HepG2 (cell line): ENCODE measurements around the gene SBK2. TPM values are rescaled to one million over a fixed set of nuclear protein-coding genes. Genes with fewer than 3 reads are reported as not detected.

ENCODE experiments used
- ATAC-seq: fragments of 200-7000 bp; cut with Tn5 transposase; 3 replicates; pipeline ENCODE4 v1.9.1; 2020; ENCODE audit warnings: mild to moderate bottlenecking, moderate library complexity
- BruUV-seq: library from RNA; stranded (reverse); fragments of 400-500 nt; replicated peaks from 2 replicates; lab custom pipeline; 2021; lab: Mats Ljungman, UMichigan
- CTCF ChIA-PET: fragments of 300-600 bp; formaldehyde crosslinking; extraction: SDS; loops from one replicate; lab custom pipeline; 2021; ENCODE audit warnings: low total read pairs, inconsistent platforms, low intra/inter-chr PET ratio; lab: Yijun Ruan, JAX
- POLR2A ChIA-PET: fragments of 350-600 bp; sonication (Branson Sonifier 250); formaldehyde crosslinking; loops from one replicate; lab custom pipeline; 2020; ENCODE audit warnings: antibody characterized with exemption, inconsistent platforms; lab: Yijun Ruan, JAX
- DNase-seq: peaks from one replicate; pipeline ENCODE4 v3.0.0-alpha.2; 2015; ENCODE audit warnings: low spot score
- FAIRE-seq: peaks from 3 replicates; lab custom pipeline; 2011; peaks lifted over from hg19 to GRCh38; lab: Jason Lieb, UNC
- H2AFZ ChIP-seq: one replicate; pipeline ENCODE4 v1.6.1; 2011; ENCODE audit warnings: low read length, inconsistent platforms
- H3K27ac ChIP-seq: fragments of 300-600 bp; 3 replicates; pipeline ENCODE4 v1.8.0; 2011; ENCODE audit warnings: mixed run types, mild to moderate bottlenecking, mixed read lengths, low read length, inconsistent platforms; ENCODE audit not compliant: insufficient read depth; ENCODE audit errors: extremely low read length
- H3K27me3 ChIP-seq, 2 experiments: fragments of 200-600 bp in 1 of 2; 2 replicates in 1 of 2; 3 replicates in 1 of 2; pipeline versions ENCODE4 v1.6.0 to v1.8.0; 2011; ENCODE audit warnings: low read length in 2 of 2, mild to moderate bottlenecking in 2 of 2, moderate library complexity in 2 of 2, inconsistent platforms in 1 of 2; ENCODE audit not compliant: insufficient read depth in 2 of 2, control insufficient read depth in 1 of 2
- H3K36me3 ChIP-seq, 2 experiments: fragments of 200-600 bp in 1 of 2; replicated peaks in 1 of 2; 2 replicates in 1 of 2; 3 replicates in 1 of 2; pipeline versions ENCODE4 v1.5.1 to v1.8.0; 2011; ENCODE audit warnings: low read length in 2 of 2, inconsistent platforms in 1 of 2; ENCODE audit not compliant: insufficient read depth in 2 of 2, control insufficient read depth in 1 of 2
- H3K4me1 ChIP-seq: 2 replicates; pipeline ENCODE4 v1.5.1; 2012; ENCODE audit warnings: low read length, inconsistent platforms; ENCODE audit not compliant: insufficient read depth
- H3K4me2 ChIP-seq: 2 replicates; pipeline ENCODE4 v1.6.0; 2011; ENCODE audit warnings: low read depth, low read length, inconsistent platforms
- H3K4me3 ChIP-seq, 3 experiments: fragments of 200-600 bp in 1 of 3; sonication (generic), shearing (Covaris generic) in 1 of 3; replicated peaks in 1 of 3; 2 replicates each; pipeline ENCODE4 v1.5.1; 2011 to 2016; ENCODE audit warnings: low read length in 3 of 3, inconsistent platforms in 2 of 3, low read depth in 2 of 3, mild to moderate bottlenecking in 2 of 3, control low read depth in 1 of 3, mixed read lengths in 1 of 3; ENCODE audit not compliant: insufficient read depth in 1 of 3
- H3K79me2 ChIP-seq: one replicate; pipeline ENCODE4 v1.6.1; 2011; ENCODE audit warnings: low read length, inconsistent platforms; ENCODE audit not compliant: insufficient read depth
- H3K9ac ChIP-seq: 2 replicates; pipeline ENCODE4 v1.6.0; 2011; ENCODE audit warnings: mild to moderate bottlenecking, low read depth, low read length, inconsistent platforms; ENCODE audit not compliant: insufficient read depth
- H3K9me3 ChIP-seq: 2 replicates; pipeline ENCODE4 v1.5.1; 2012; ENCODE audit warnings: mild to moderate bottlenecking, low read length
- H4K20me1 ChIP-seq: 2 replicates; pipeline ENCODE4 v1.6.0; 2011; ENCODE audit warnings: inconsistent platforms, mild to moderate bottlenecking, low read length, moderate library complexity; ENCODE audit not compliant: insufficient read depth
- BRD4 ChIP-seq: sonication (generic); formaldehyde crosslinking; IDR thresholded peaks from 2 replicates; pipeline ENCODE4 v1.4.0; 2020; ENCODE audit warnings: missing genetic modification reagents
- GABPA ChIP-seq, 2 experiments: IDR thresholded peaks; 2 replicates each; pipeline ENCODE4 v1.6.1; 2011 to 2016; ENCODE audit warnings: low read depth in 2 of 2, low read length in 1 of 2, missing biosample characterization in 1 of 2, missing genetic modification characterization in 1 of 2
- IKZF4 ChIP-seq: sonication (generic); formaldehyde crosslinking; IDR thresholded peaks from 2 replicates; pipeline ENCODE4 v1.5.1; 2020; ENCODE audit warnings: borderline replicate concordance, mild to moderate bottlenecking, low read depth, missing genetic modification reagents; ENCODE audit errors: not compliant biosample characterization
- KMT2A ChIP-seq: sonication (generic); formaldehyde crosslinking; IDR thresholded peaks from 2 replicates; pipeline ENCODE4 v1.4.0; 2020; ENCODE audit warnings: missing genetic modification reagents
- NFATC3 ChIP-seq: sonication (generic); formaldehyde crosslinking; IDR thresholded peaks from 2 replicates; pipeline ENCODE4 v1.5.1; 2020; ENCODE audit warnings: mild to moderate bottlenecking, missing genetic modification reagents
- PRPF4 ChIP-seq: fragments of 200-400 bp; formaldehyde crosslinking; IDR thresholded peaks from 2 replicates; pipeline ENCODE4 v1.6.1; 2016; ENCODE audit warnings: low read length, low read depth; ENCODE audit not compliant: poor library complexity, severe bottlenecking
- RBM22 ChIP-seq: fragments of 200-400 bp; formaldehyde crosslinking; optimal IDR thresholded peaks from 2 replicates; pipeline ENCODE3; 2017; ENCODE audit warnings: mild to moderate bottlenecking, low read length, moderate library complexity
- SP2 ChIP-seq: sonication (generic); formaldehyde crosslinking; IDR thresholded peaks from 2 replicates; pipeline ENCODE4 v1.5.1; 2020; ENCODE audit warnings: mild to moderate bottlenecking, missing genetic modification reagents
- TEAD3 ChIP-seq: optimal IDR thresholded peaks from 2 replicates; pipeline ENCODE3; 2016; ENCODE audit warnings: borderline replicate concordance
- TP53 ChIP-seq: sonication (generic); formaldehyde crosslinking; conservative IDR thresholded peaks from 2 replicates; pipeline ENCODE4 v1.4.0; 2020; ENCODE audit warnings: missing genetic modification reagents
- WIZ ChIP-seq: sonication (generic); formaldehyde crosslinking; IDR thresholded peaks from 2 replicates; pipeline ENCODE4 v1.5.1; 2020; ENCODE audit warnings: mild to moderate bottlenecking, missing genetic modification reagents
- ZKSCAN5 ChIP-seq: sonication (generic); formaldehyde crosslinking; IDR thresholded peaks from 2 replicates; pipeline ENCODE4 v1.5.1; 2020; ENCODE audit warnings: mild to moderate bottlenecking, missing genetic modification reagents
- ZNF136 ChIP-seq: sonication (generic); formaldehyde crosslinking; IDR thresholded peaks from 2 replicates; pipeline ENCODE4 v1.8.1; 2022; ENCODE audit warnings: low read depth, mild to moderate bottlenecking, moderate library complexity, missing genetic modification reagents
- ZNF180 ChIP-seq: sonication (generic); formaldehyde crosslinking; IDR thresholded peaks from 2 replicates; pipeline ENCODE4 v1.4.0; 2020; ENCODE audit warnings: low read depth, missing genetic modification reagents, borderline replicate concordance
- ZNF317 ChIP-seq: sonication (generic); formaldehyde crosslinking; IDR thresholded peaks from 2 replicates; pipeline ENCODE4 v1.5.0; 2020; ENCODE audit warnings: mild to moderate bottlenecking, missing genetic modification reagents
- ZNF326 ChIP-seq: sonication (generic); formaldehyde crosslinking; IDR thresholded peaks from 2 replicates; pipeline ENCODE4 v1.4.0; 2020; ENCODE audit warnings: missing genetic modification reagents, borderline replicate concordance
- ZNF335 ChIP-seq: sonication (generic); formaldehyde crosslinking; IDR thresholded peaks from 2 replicates; pipeline ENCODE4 v1.4.0; 2020; ENCODE audit warnings: missing genetic modification reagents
- ZNF430 ChIP-seq: sonication (generic); formaldehyde crosslinking; IDR thresholded peaks from 2 replicates; pipeline ENCODE4 v1.9.0; 2021; ENCODE audit warnings: mild to moderate bottlenecking, missing genetic modification reagents
- ZNF468 ChIP-seq: sonication (generic); formaldehyde crosslinking; IDR thresholded peaks from 2 replicates; pipeline ENCODE4 v1.8.0; 2022; ENCODE audit warnings: mild to moderate bottlenecking, moderate library complexity, missing genetic modification reagents
- ZNF496 ChIP-seq: sonication (generic); formaldehyde crosslinking; IDR thresholded peaks from 2 replicates; pipeline ENCODE4 v1.8.1; 2023; ENCODE audit warnings: mild to moderate bottlenecking, moderate library complexity, missing genetic modification reagents; ENCODE audit not compliant: insufficient replicate concordance
- ZNF549 ChIP-seq: sonication (generic); formaldehyde crosslinking; IDR thresholded peaks from 2 replicates; pipeline ENCODE4 v1.5.0; 2020; ENCODE audit warnings: missing genetic modification reagents
- ZNF569 ChIP-seq: sonication (generic); formaldehyde crosslinking; IDR thresholded peaks from 2 replicates; pipeline ENCODE4 v1.5.0; 2020; ENCODE audit warnings: mild to moderate bottlenecking, missing genetic modification reagents, moderate library complexity, borderline replicate concordance
- ZNF598 ChIP-seq: sonication (generic); formaldehyde crosslinking; IDR thresholded peaks from 2 replicates; pipeline ENCODE4 v1.5.1; 2020; ENCODE audit warnings: mild to moderate bottlenecking, missing genetic modification reagents, borderline replicate concordance
- ZNF616 ChIP-seq: sonication (generic); formaldehyde crosslinking; IDR thresholded peaks from 2 replicates; pipeline ENCODE4 v1.5.0; 2020; ENCODE audit warnings: low read depth, mild to moderate bottlenecking, missing genetic modification reagents
- ZSCAN29 ChIP-seq: sonication (generic); formaldehyde crosslinking; conservative IDR thresholded peaks from 2 replicates; pipeline ENCODE4 v1.4.0; 2020; ENCODE audit warnings: mild to moderate bottlenecking, missing genetic modification reagents
- WGBS: methylation state at CpG from one replicate; pipeline ENCODE4 v1.1.6; 2017; ENCODE audit warnings: low lambda C conversion rate; 5-methylcytosine and 5-hydroxymethylcytosine counted together
- in situ Hi-C: cut with HindIII; loops from 2 replicates; pipeline ENCODE4 v1.10.0; 2017; ENCODE audit warnings: low pct_unique_long_range_greater_than_20kb; ENCODE audit not compliant: extremely low pct_ligation_motif_present
- intact Hi-C: fragments of 100-400 bp; cut with micrococcal nuclease; formaldehyde crosslinking; loops from one replicate; pipeline ENCODE4 v1.10.0; 2022; ENCODE audit not compliant: unreplicated experiment
- polyA plus RNA-seq, 8 experiments: library from polyadenylated mRNA; depleted of rRNA in 3 of 8; stranded (reverse) in 7 of 8; unstranded in 1 of 8; fragments of >200 nt; fragmentation: Illumina TruSeq in 4 of 8; extraction: Trizol in 4 of 8; gene quantifications; 2 replicates each; pipeline versions ENCODE4 v1.2.1 to v1.2.3, GENCODE V29; 2011 to 2016; ENCODE audit warnings: low read depth in 4 of 8, missing spikeins in 1 of 8, mixed read lengths in 1 of 8; ENCODE audit not compliant: insufficient read depth in 1 of 8
- total RNA-seq, 5 experiments: library from RNA; depleted of rRNA; stranded (reverse); fragments of >200 nt; fragmentation: Illumina TruSeq; extraction: Trizol; gene quantifications; 2 replicates each; pipeline ENCODE4 v1.2.3, GENCODE V29; 2016; ENCODE audit warnings: low read depth in 1 of 5

The SBK2 gene
- total and polyA plus RNA-seq, 2 of the 13 experiments (the other 11 are each of a cell fraction or from before 2014, with no cell fraction given): 0.24 TPM; not detected in 1

DNA sequence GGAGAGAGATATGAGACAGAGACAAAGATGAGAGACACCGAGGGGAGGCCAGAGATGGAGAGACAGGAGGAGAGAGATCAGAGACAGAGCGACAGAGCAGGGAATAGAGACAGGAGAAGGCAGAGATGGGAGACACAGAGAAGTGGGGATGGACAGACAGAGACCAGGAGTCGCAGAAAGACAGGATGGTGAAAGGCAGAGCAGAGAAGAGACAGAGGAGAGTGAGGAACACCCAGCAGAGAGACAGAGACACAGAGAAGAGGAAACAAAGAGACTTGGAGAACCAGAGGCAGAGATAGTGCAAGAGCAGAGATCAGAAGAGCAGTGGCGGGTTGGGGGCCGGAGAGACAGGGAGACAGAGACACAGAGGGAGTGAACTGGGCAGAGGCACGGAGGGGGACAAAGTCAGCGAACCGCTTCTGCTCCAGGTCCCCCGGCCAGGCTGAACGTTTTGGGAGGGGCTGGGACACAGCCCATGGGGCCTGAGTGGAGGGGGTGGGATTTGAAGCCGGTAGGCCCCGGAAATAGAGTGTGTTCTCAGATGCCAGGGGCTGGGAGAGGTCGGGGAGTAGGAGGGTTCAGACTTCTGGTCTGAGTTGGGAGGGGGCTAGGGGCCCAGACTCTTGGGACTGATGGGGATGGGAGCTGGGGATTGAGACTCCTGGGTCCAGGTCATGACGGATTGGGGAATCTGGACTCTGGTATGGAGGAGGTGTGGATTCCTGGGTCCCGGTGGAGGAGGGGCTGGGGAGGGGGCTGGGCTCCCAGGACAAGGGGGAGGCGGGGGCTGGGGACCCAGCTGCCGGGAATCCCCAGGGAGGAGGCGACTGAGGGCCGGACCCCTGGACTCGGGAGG, 43.1 kb upstream of the SBK2 start:
- peaks cover 37% of the 10 kb centered on the region for H3K4me1 ChIP-seq
- CTCF ChIA-PET: no interaction called here
- H2AFZ ChIP-seq: no peak overlapping the region
- POLR2A ChIA-PET: interaction anchor here (1.0 to 2.6 kb wide), 3 partner anchors 19 to 32 kb away, joined by 3 to 45 read pairs (median 11); partner anchors contain the start of genes FIZ1 and ZNF524
- no peaks in the 10 kb centered on the region for H3K27me3 ChIP-seq
- H3K9ac ChIP-seq: peak overlapping the region; percentile 85
- H3K27ac ChIP-seq: peak overlapping the region; percentile 79
- H3K9me3 ChIP-seq: no peaks in the 10 kb centered on the region
- WGBS: 8% methylated on average over 15 of the region's 20 CpGs
- H3K36me3 ChIP-seq: 0 out of 5 replicates have a peak, but pooled peaks cover 0 to 8% of the 10 kb centered on the region in 2 experiments
- BruUV-seq: no TSS peak
- FAIRE-seq: no peak
- DNase-seq: peak; percentile 16
- peak overlapping the region; percentile 93 for H3K4me2 ChIP-seq
- no peaks in the 10 kb centered on the region for H4K20me1 ChIP-seq
- intact Hi-C loops: loop anchor here (2.0 to 10.0 kb wide), 4 partner anchors 19 to 65 kb away; partner anchors contain the start of gene FIZ1
- in situ Hi-C loops: no loop called here
- peak; percentile 36 for ATAC-seq
- H3K4me3 ChIP-seq: peak overlapping the region; percentile 88 to 97 (median 95)
- peaks cover 9% of the 10 kb centered on the region for H3K79me2 ChIP-seq
- no peak for TF ChIP-seq ZNF569 (CRISPR knock-in tag)
- no peak for TF ChIP-seq TP53 (CRISPR knock-in tag)
- TF ChIP-seq WIZ: no peak
- TF ChIP-seq ZNF549 (CRISPR knock-in tag): no peak
- no peak for TF ChIP-seq SP2
- no peak for TF ChIP-seq ZNF136 (CRISPR knock-in tag)
- no peak for TF ChIP-seq IKZF4 (CRISPR knock-in tag)
- no peak for TF ChIP-seq ZSCAN29
- 0 out of 2 replicates have a peak, but pooled peaks have one; percentile 1 for TF ChIP-seq BRD4
- TF ChIP-seq TEAD3 (CRISPR knock-in tag): peak; percentile 16
- TF ChIP-seq RBM22: no peak
- TF ChIP-seq ZNF430 (CRISPR knock-in tag): 0 out of 2 replicates have a peak, but pooled peaks have one; percentile 24
- no peak for TF ChIP-seq ZNF598
- TF ChIP-seq NFATC3 (CRISPR knock-in tag): no peak
- no peak for TF ChIP-seq ZNF317 (CRISPR knock-in tag)
- no peak for TF ChIP-seq ZNF180 (CRISPR knock-in tag)
- no peak for TF ChIP-seq ZNF335
- TF ChIP-seq ZNF496: no peak
- TF ChIP-seq ZNF468: no peak
- TF ChIP-seq ZNF616 (CRISPR knock-in tag): no peak
- no peak for TF ChIP-seq PRPF4
- 0 out of 2 replicates have a peak, but pooled peaks have one; percentile 18 for TF ChIP-seq KMT2A (CRISPR knock-in tag)
- no peak for TF ChIP-seq ZKSCAN5 (CRISPR knock-in tag)
- no peak for TF ChIP-seq GABPA (IDR thresholded peaks at IDR 0.05; ENCODE audit: low read depth, low read length)
- peak; percentile 30 for TF ChIP-seq GABPA (CRISPR knock-in tag; IDR thresholded peaks at IDR 0.05; ENCODE audit: low read depth)
- no peak for TF ChIP-seq ZNF326
